ENCODE measurements around the gene FAM117A.

FAM117A gene

GRCh38 chr17:49691086-49691676 lies 72.8 kb downstream of the FAM117A start:
- H3K4me3 ChIP-seq (ENCODE audit: low read length): no peak overlapping the region
- TF ChIP-seq, protein P1, sequence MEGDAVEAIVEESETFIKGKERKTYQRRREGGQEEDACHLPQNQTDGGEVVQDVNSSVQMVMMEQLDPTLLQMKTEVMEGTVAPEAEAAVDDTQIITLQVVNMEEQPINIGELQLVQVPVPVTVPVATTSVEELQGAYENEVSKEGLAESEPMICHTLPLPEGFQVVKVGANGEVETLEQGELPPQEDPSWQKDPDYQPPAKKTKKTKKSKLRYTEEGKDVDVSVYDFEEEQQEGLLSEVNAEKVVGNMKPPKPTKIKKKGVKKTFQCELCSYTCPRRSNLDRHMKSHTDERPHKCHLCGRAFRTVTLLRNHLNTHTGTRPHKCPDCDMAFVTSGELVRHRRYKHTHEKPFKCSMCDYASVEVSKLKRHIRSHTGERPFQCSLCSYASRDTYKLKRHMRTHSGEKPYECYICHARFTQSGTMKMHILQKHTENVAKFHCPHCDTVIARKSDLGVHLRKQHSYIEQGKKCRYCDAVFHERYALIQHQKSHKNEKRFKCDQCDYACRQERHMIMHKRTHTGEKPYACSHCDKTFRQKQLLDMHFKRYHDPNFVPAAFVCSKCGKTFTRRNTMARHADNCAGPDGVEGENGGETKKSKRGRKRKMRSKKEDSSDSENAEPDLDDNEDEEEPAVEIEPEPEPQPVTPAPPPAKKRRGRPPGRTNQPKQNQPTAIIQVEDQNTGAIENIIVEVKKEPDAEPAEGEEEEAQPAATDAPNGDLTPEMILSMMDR (IDR thresholded peaks at IDR 0.05; ENCODE audit: insufficient read depth, low read depth, low read length, missing control alignments): no peak
- no peak for DNase-seq (ENCODE audit: low read depth)

DNA sequence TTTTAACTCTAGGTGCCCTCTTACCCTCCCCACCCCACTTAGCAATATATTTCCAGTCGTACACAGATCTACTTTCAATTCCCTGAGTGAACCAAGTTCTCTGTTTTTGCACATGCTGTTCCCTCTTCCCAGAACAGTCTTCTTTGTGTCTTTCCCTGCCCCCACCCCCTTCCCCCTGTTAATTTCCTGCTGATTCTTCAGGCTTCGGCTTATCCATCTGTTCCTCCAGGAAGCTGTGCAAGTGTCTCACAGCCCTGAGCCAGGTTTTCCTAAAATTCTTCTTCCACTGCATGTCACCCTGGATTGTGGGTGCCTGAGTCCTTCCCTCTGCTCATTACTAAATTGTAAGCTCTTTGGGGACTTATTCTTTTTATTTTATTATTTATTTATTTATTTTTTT lies 73.7 kb downstream of the FAM117A start:
- no peak overlapping the region for H3K4me3 ChIP-seq (ENCODE audit: low read length)
- TF ChIP-seq, protein P1 (IDR thresholded peaks at IDR 0.05; ENCODE audit: insufficient read depth, low read depth, low read length, missing control alignments): no peak
- DNase-seq (ENCODE audit: low read depth): no peak

DNA sequence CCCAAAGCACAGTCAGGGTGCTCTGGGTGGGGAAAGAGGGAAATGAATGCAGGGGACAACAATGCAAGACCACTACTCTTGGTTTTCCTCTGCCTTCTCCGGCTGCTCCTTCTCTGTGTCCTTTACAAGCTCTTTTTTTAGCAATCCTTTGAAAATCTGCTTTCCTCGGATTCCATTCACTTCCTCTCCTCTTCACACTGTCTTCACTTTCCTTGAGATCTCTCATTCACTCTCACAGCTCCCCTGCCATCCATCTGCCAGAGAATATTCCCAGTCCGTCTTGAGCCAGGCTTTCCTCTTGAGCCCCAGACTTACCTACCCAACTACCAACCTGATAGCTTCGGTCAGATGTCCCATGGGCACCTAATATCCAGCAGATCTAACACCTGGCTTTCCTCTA lies 75.1 kb downstream of the FAM117A start:
- TF ChIP-seq, protein P1 (IDR thresholded peaks at IDR 0.05; ENCODE audit: insufficient read depth, low read depth, low read length, missing control alignments): no peak
- no peak overlapping the region for H3K4me3 ChIP-seq (ENCODE audit: low read length)

DNA sequence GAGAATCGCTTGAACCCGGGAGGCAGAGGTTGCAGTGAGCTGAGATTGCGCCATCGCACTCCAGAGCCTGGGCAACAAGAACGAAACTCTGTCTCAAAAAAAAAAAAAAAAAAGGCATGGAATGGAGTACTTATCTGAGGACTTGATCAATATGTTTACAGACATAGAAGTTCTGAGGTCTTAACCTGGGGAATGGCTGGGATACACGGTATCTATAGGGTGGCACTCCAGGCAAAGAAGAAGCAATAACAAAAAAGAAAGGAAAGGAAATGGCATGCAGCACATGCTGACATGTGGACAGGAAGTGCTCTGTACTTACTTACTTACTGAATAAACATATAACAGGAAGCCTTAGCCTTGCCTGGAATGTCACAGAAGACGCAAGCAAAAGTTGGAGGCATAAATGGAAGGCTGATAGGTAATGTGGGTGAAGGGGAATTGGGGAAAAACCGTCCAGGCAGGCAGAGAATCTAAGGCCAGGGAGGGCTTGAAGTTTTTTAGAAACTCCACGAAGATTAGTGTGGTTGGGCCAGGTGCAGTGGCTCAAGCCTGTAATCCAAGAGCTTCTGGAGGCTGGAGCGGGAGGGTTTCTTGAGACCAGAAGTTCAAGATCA lies 75.9 kb downstream of the FAM117A start:
- H3K4me3 ChIP-seq (ENCODE audit: low read length): no peak overlapping the region
- TF ChIP-seq, protein P1 (IDR thresholded peaks at IDR 0.05; ENCODE audit: insufficient read depth, low read depth, low read length, missing control alignments): no peak
- no peak for DNase-seq (ENCODE audit: low read depth)

More for the DNA sequence above, 75.1 kb downstream of the FAM117A start:
- DNase-seq (ENCODE audit: low read depth): no peak

DNA sequence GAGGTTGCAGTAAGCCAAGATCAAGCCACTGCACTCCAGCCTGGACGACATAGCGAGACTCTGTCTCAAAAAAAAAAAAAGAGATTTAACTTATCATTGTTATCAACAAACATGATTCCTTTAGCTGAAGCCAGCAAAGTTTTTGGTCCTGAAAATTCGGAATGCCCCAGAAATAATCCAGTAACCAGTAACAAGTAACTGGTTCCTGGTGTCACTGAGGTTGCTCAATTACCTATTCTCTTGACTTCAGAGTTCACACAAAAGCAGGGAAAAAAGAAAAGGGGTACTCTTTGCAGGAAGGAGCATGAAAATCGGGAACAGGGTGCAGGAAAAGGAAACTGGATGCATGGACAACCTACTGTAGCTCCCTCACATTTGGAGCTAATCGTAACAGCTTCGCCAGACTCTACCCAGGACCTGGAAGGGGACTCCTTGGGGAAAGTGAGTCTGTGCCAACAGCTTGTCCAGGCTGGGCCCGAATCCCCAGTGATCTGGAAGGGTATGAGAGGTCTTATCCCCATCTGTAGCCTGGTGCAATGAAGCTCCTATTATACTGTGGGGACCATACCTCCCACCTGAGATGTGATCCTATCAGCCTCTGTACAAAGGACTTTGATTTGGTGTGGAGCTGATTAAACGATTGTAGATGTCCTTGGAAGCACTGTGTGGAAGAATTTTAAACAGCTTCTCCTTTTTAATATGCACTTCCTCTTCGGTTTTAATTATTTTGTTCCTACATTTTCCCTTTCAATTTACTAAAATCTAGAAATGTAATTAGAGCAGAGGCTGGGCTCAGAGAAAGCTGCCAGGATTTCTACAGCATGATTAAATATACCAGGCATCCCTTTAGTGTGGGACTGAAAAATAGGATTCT lies 82.6 kb downstream of the FAM117A start:
- H3K4me3 ChIP-seq (ENCODE audit: low read length): no peak overlapping the region
- DNase-seq (ENCODE audit: low read depth): no peak
- TF ChIP-seq, protein P1 (IDR thresholded peaks at IDR 0.05; ENCODE audit: insufficient read depth, low read depth, low read length, missing control alignments): no peak

- DNase-seq (ENCODE audit: low read depth): no peak
- TF ChIP-seq, protein P1 (IDR thresholded peaks at IDR 0.05; ENCODE audit: insufficient read depth, low read depth, low read length, missing control alignments): no peak
- no peak overlapping the region for H3K4me3 ChIP-seq (ENCODE audit: low read length)
These were observed 83.6 kb downstream of the FAM117A start for GRCh38 chr17:49680314-49680713.
